IMR-90 (cell line): ENCODE measurements around the gene ZNF473. TPM values are rescaled to one million over a fixed set of nuclear protein-coding genes. Genes with fewer than 3 reads are reported as not detected.

Experiments
- ATAC-seq: fragments of 200-7000 bp; cut with Tn5 transposase; 2 replicates; pipeline ENCODE4 v1.9.1; 2020; ENCODE audit warnings: low read depth, mild to moderate bottlenecking, moderate library complexity
- BruUV-seq: library from RNA; stranded (reverse); fragments of 400-500 nt; replicated peaks from 2 replicates; lab custom pipeline; 2021; lab: Mats Ljungman, UMichigan
- CTCF ChIA-PET: fragments of 300-600 bp; formaldehyde crosslinking; extraction: SDS; loops from one replicate; lab custom pipeline; 2021; ENCODE audit warnings: antibody characterized with exemption; lab: Yijun Ruan, JAX
- POLR2A ChIA-PET: fragments of 300-600 bp; sonication (Branson Sonifier 250); formaldehyde crosslinking; loops from one replicate; lab custom pipeline; 2022; ENCODE audit warnings: antibody characterized with exemption; ENCODE audit not compliant: unreplicated experiment; lab: Charles Lee
- DNase-seq: peaks from one replicate; pipeline ENCODE4 v3.0.0; 2013
- H2AFZ ChIP-seq: replicated peaks from 2 replicates; pipeline ENCODE3; 2013; ENCODE audit warnings: low read length, mild to moderate bottlenecking; ENCODE audit not compliant: poor library complexity
- H2AK5ac ChIP-seq: 2 replicates; pipeline ENCODE4 v1.6.1; 2013; ENCODE audit warnings: low read depth, low read length, inconsistent platforms
- H2AK9ac ChIP-seq: replicated peaks from 2 replicates; pipeline ENCODE3; 2013; ENCODE audit warnings: mild to moderate bottlenecking, low read depth, low read length, moderate library complexity; ENCODE audit not compliant: poor library complexity
- H2BK120ac ChIP-seq: 2 replicates; pipeline ENCODE4 v1.6.1; 2013; ENCODE audit warnings: low read depth, low read length, inconsistent platforms
- H2BK15ac ChIP-seq: 3 replicates; pipeline ENCODE4 v1.6.1; 2013; ENCODE audit warnings: low read depth, low read length, inconsistent platforms
- H2BK20ac ChIP-seq: 2 replicates; pipeline ENCODE4 v1.6.1; 2013; ENCODE audit warnings: low read depth, mild to moderate bottlenecking, inconsistent platforms, low read length, moderate library complexity
- H2BK5ac ChIP-seq: 2 replicates; pipeline ENCODE4 v1.6.1; 2013; ENCODE audit warnings: mild to moderate bottlenecking, low read depth, low read length, inconsistent platforms; ENCODE audit not compliant: poor library complexity, severe bottlenecking
- H3K14ac ChIP-seq: replicated peaks from 2 replicates; pipeline ENCODE4 v1.6.1; 2013; ENCODE audit warnings: low read depth, low read length, inconsistent platforms
- H3K18ac ChIP-seq: 2 replicates; pipeline ENCODE4 v1.6.1; 2013; ENCODE audit warnings: low read depth, low read length, control low read depth
- H3K23ac ChIP-seq: 2 replicates; pipeline ENCODE4 v1.6.1; 2013; ENCODE audit warnings: low read depth, low read length, inconsistent platforms
- H3K27ac ChIP-seq: 2 replicates; pipeline ENCODE4 v1.5.1; 2013; ENCODE audit warnings: mild to moderate bottlenecking, control low read depth, low read length; ENCODE audit not compliant: insufficient read depth
- H3K27me3 ChIP-seq: 2 replicates; pipeline ENCODE4 v1.6.1; 2013; ENCODE audit warnings: low read length; ENCODE audit not compliant: control insufficient read depth, insufficient read depth
- H3K36me3 ChIP-seq: 2 replicates; pipeline ENCODE4 v1.6.1; 2013; ENCODE audit warnings: low read length, mixed read lengths; ENCODE audit not compliant: control insufficient read depth, insufficient read depth
- H3K4ac ChIP-seq: 2 replicates; pipeline ENCODE4 v1.6.1; 2013; ENCODE audit warnings: low read depth, low read length, inconsistent platforms
- H3K4me1 ChIP-seq: 2 replicates; pipeline ENCODE4 v1.6.1; 2013; ENCODE audit warnings: low read length, mixed read lengths; ENCODE audit not compliant: control insufficient read depth, insufficient read depth
- H3K4me2 ChIP-seq: 2 replicates; pipeline ENCODE4 v1.6.1; 2013; ENCODE audit warnings: low read depth, mild to moderate bottlenecking, control low read depth, low read length, moderate library complexity
- H3K4me3 ChIP-seq: 2 replicates; pipeline ENCODE4 v1.5.1; 2013; ENCODE audit warnings: low read depth, mild to moderate bottlenecking, control low read depth, low read length, moderate library complexity; ENCODE audit not compliant: insufficient read depth
- H3K56ac ChIP-seq: 2 replicates; pipeline ENCODE4 v1.6.1; 2013; ENCODE audit warnings: low read length, inconsistent platforms; ENCODE audit not compliant: insufficient read depth; ENCODE audit errors: extremely low read depth
- H3K79me1 ChIP-seq, 2 experiments: 2 replicates each; pipeline ENCODE4 v1.6.1; 2013; ENCODE audit warnings: low read length in 2 of 2, inconsistent platforms in 1 of 2, low read depth in 1 of 2
- H3K9ac ChIP-seq: 2 replicates; pipeline ENCODE4 v1.6.1; 2013; ENCODE audit warnings: low read depth, low read length, control low read depth
- H3K9me1 ChIP-seq: 2 replicates; pipeline ENCODE4 v1.6.1; 2013; ENCODE audit warnings: low read length, inconsistent platforms; ENCODE audit not compliant: insufficient read depth
- H3K9me3 ChIP-seq: 2 replicates; pipeline ENCODE4 v1.6.1; 2013; ENCODE audit warnings: low read length; ENCODE audit not compliant: control insufficient read depth, insufficient read depth
- H4K20me1 ChIP-seq: 2 replicates; pipeline ENCODE4 v1.6.1; 2013; ENCODE audit warnings: low read length, inconsistent platforms; ENCODE audit not compliant: insufficient read depth
- H4K5ac ChIP-seq: 2 replicates; pipeline ENCODE4 v1.6.1; 2013; ENCODE audit warnings: mild to moderate bottlenecking, low read depth, low read length, control low read depth
- H4K8ac ChIP-seq, 2 experiments: 2 replicates each; pipeline ENCODE4 v1.6.1; 2013; ENCODE audit warnings: low read depth in 2 of 2, low read length in 2 of 2, control low read depth in 1 of 2, inconsistent platforms in 1 of 2
- H4K91ac ChIP-seq: 2 replicates; pipeline ENCODE4 v1.6.1; 2013; ENCODE audit warnings: low read depth, low read length, inconsistent platforms; ENCODE audit not compliant: insufficient read depth
- BHLHE40 ChIP-seq: fragments of 150-350 bp; IDR thresholded peaks from 2 replicates; pipeline ENCODE4 v1.6.1; 2016; ENCODE audit warnings: mild to moderate bottlenecking, low read depth, low read length
- CEBPB ChIP-seq: IDR thresholded peaks from 2 replicates; pipeline ENCODE4 v1.6.1; 2012; ENCODE audit warnings: low read depth, low read length, improper control_type of control experiment
- CHD1 ChIP-seq: IDR thresholded peaks from 2 replicates; pipeline ENCODE4 v1.6.1; 2012; ENCODE audit warnings: low read depth, low read length, improper control_type of control experiment
- CTCF ChIP-seq: conservative IDR thresholded peaks from 2 replicates; pipeline ENCODE4 v1.5.1; 2012; ENCODE audit warnings: mild to moderate bottlenecking, low read depth, low read length, improper control_type of control experiment
- FOS ChIP-seq: fragments of 150-350 bp; IDR thresholded peaks from 2 replicates; pipeline ENCODE4 v1.6.1; 2016; ENCODE audit warnings: low read depth, low read length
- MAFK ChIP-seq: IDR thresholded peaks from 2 replicates; pipeline ENCODE4 v1.6.1; 2012; ENCODE audit warnings: low read depth, low read length, improper control_type of control experiment
- MAZ ChIP-seq: IDR thresholded peaks from 2 replicates; pipeline ENCODE4 v1.6.1; 2012; ENCODE audit warnings: low read depth, mild to moderate bottlenecking, low read length, improper control_type of control experiment, moderate library complexity, borderline replicate concordance
- MXI1 ChIP-seq: IDR thresholded peaks from 2 replicates; pipeline ENCODE4 v1.6.1; 2012; ENCODE audit warnings: low read depth, mild to moderate bottlenecking, low read length, moderate library complexity, borderline replicate concordance
- NFE2L2 ChIP-seq: fragments of 150-350 bp; IDR thresholded peaks from 2 replicates; pipeline ENCODE4 v1.6.1; 2016; ENCODE audit warnings: low read depth, mild to moderate bottlenecking, low read length
- POLR2A ChIP-seq: IDR thresholded peaks from 2 replicates; pipeline ENCODE4 v1.6.1; 2012; ENCODE audit warnings: mild to moderate bottlenecking, low read depth, low read length
- RAD21 ChIP-seq: IDR thresholded peaks from 2 replicates; pipeline ENCODE4 v1.6.1; 2012; ENCODE audit warnings: low read length, improper control_type of control experiment
- RCOR1 ChIP-seq: IDR thresholded peaks from 2 replicates; pipeline ENCODE4 v1.6.1; 2012; ENCODE audit warnings: mild to moderate bottlenecking, low read length, improper control_type of control experiment; ENCODE audit not compliant: insufficient replicate concordance
- RFX5 ChIP-seq: IDR thresholded peaks from 2 replicates; pipeline ENCODE4 v1.8.0; 2012; ENCODE audit warnings: low read depth, mild to moderate bottlenecking, low read length, moderate library complexity
- SMC3 ChIP-seq: fragments of 150-350 bp; IDR thresholded peaks from 2 replicates; pipeline ENCODE4 v1.6.1; 2016; ENCODE audit warnings: low read depth, mild to moderate bottlenecking, antibody characterized with exemption, low read length, moderate library complexity
- USF2 ChIP-seq: fragments of 150-350 bp; IDR thresholded peaks from 2 replicates; pipeline ENCODE4 v1.6.1; 2017; ENCODE audit warnings: mild to moderate bottlenecking, antibody characterized with exemption, low read length, low read depth
- WGBS, 2 experiments: methylation state at CpG; one replicate each; pipeline versions ENCODE4 v1.1.5 to v1.1.7; 2013; ENCODE audit warnings: missing lambda C conversion rate in 2 of 2; ENCODE audit not compliant: insufficient read length in 1 of 2; ENCODE audit errors: extremely low coverage in 2 of 2; 5-methylcytosine and 5-hydroxymethylcytosine counted together
- dilution Hi-C: fragments of 300-500 bp; cut with HindIII; formaldehyde crosslinking; loops from one replicate; pipeline ENCODE4 v1.14.3; 2018; ENCODE audit warnings: low sequenced_read_pairs; ENCODE audit not compliant: unreplicated experiment
- in situ Hi-C: fragments of 300-500 bp; cut with MboI; formaldehyde crosslinking; loops from 3 replicates; pipeline ENCODE4 v1.14.3; 2019; ENCODE audit warnings: low sequenced_read_pairs, inconsistent platforms, mixed read lengths
- intact Hi-C: fragments of 100-400 bp; cut with micrococcal nuclease; formaldehyde crosslinking; loops from 2 replicates; pipeline ENCODE4 v1.10.0; 2022
- polyA plus RNA-seq, 3 experiments: library from polyadenylated mRNA; depleted of rRNA; stranded (reverse); fragments of >200 nt; gene quantifications; 2 replicates each; pipeline ENCODE4 v1.2.3, GENCODE V29; 2012; ENCODE audit warnings: low replicate concordance in 1 of 3
- total RNA-seq: library from RNA; depleted of rRNA; stranded (reverse); fragments of >200 nt; gene quantifications from 2 replicates; pipeline ENCODE4 v1.2.3, GENCODE V29; 2012

The ZNF473 gene
- total and polyA plus RNA-seq, 2 of the 4 experiments (the other 2 are of a cell fraction): 4.5 to 13.3 TPM

- Histone ChIP-seq H3K79me1 (peaks cover 0 to 9% of the 10 kb centered on the region in 2 experiments; a peak in 1 of 4 replicates), H3K4me2 (no peak overlapping the region), H4K5ac (no peak overlapping the region), H3K36me3 (peaks cover 31% of the 10 kb centered on the region), H2BK20ac (no peak overlapping the region), H3K9me3 (no peaks in the 10 kb centered on the region), H2AK9ac (peak overlapping the region; percentile 1), H2BK15ac (no peak overlapping the region), H3K56ac (no peak overlapping the region), H3K4me3 (no peak overlapping the region), H3K14ac (no peak overlapping the region), H3K4ac (no peak overlapping the region), H3K9me1 (peaks cover 15% of the 10 kb centered on the region), H2AK5ac (no peak overlapping the region), H3K4me1 (no peaks in the 10 kb centered on the region), H3K23ac (no peak overlapping the region), H4K8ac (no peak overlapping the region), H3K27ac (no peak overlapping the region), H4K20me1 (peaks cover 28% of the 10 kb centered on the region), H3K27me3 (no peaks in the 10 kb centered on the region), H3K18ac (no peak overlapping the region), H2BK5ac (no peak overlapping the region), H3K9ac (no peak overlapping the region), H4K91ac (no peak overlapping the region), H2AFZ (peak overlapping the region; percentile 64), H2BK120ac (no peak overlapping the region)
- WGBS, 2 experiments: 20% methylated on average over 1 of the region's 9 CpGs; no CpG with 5 or more reads in 1 of the 2 experiments
- DNase-seq: peak; percentile 90
- CTCF ChIA-PET: no interaction called here
- dilution Hi-C loops: no loop called here
- intact Hi-C loops: loop anchor here (1.0 kb wide), 2 partner anchors 38 to 50 kb away; partner anchors contain the start of gene VRK3
- ATAC-seq: peak; percentile 94
- POLR2A ChIA-PET: no interaction called here
- no TSS peak for BruUV-seq
- in situ Hi-C loops: loop anchor here (10.0 kb wide), 1 partner anchor 52 kb away; no protein-coding TSS in a partner anchor
- TF ChIP-seq MXI1 (peak; percentile 100), RCOR1 (peak; percentile 100), CHD1 (no peak), RAD21 (peak; percentile 27; the same call in 1 of the 2 replicates), CEBPB (no peak), BHLHE40 (no peak; the same call in 1 of the 2 replicates), MAZ (peak; percentile 46; the same call in 1 of the 2 replicates), SMC3 (peak; percentile 16; the same call in 1 of the 2 replicates), MAFK (no peak), RFX5 (no peak), POLR2A (no peak), USF2 (no peak), CTCF (0 out of 2 replicates have a peak, but pooled peaks have one; percentile 7), FOS (no peak), NFE2L2 (no peak)
Measured at GRCh38 chr19:49987159-49987698, 38.6 kb upstream of the ZNF473 start.
